H1 (cell line): Measurements from ENCODE around the gene CHMP6. TPM values are rescaled to one million over a fixed set of nuclear protein-coding genes. Genes with fewer than 3 reads are reported as not detected.

Source experiments
- CHD1 ChIP-seq: IDR thresholded peaks from 2 replicates; pipeline ENCODE4 v1.6.1; 2012; ENCODE audit warnings: low read depth, low read length, improper control_type of control experiment
- HDAC2 ChIP-seq, 2 experiments: fragments of 300-600 bp in 1 of 2; sonication (generic) in 1 of 2; IDR thresholded peaks; 2 replicates each; pipeline ENCODE4 v1.6.1; 2011 to 2012; ENCODE audit warnings: low read depth in 2 of 2, low read length in 2 of 2, mild to moderate bottlenecking in 2 of 2, moderate library complexity in 2 of 2, borderline replicate concordance in 1 of 2, inconsistent platforms in 1 of 2
- polyA plus RNA-seq, 7 experiments: library from polyadenylated mRNA; depleted of rRNA in 3 of 7; stranded (reverse) in 5 of 7; unstranded in 2 of 7; fragments of >200 nt in 5 of 7; fragments of 200-250 nt in 2 of 7; gene quantifications; 1 replicate in 5 of 7; 2 replicates in 1 of 7; 4 replicates in 1 of 7; pipeline versions ENCODE4 v1.2.1 to v1.2.3, GENCODE V29; 2011 to 2013; ENCODE audit warnings: missing spikeins in 2 of 7, mixed read lengths in 2 of 7
- total RNA-seq: library from RNA; stranded (reverse); fragmentation: NEBNext Ultra II Directional; extraction: Animal tissue kit (Norgen Biotek cat#: 25700); gene quantifications from 2 replicates; pipeline ENCODE4 v1.2.1, GENCODE V29; 2021

The CHMP6 gene
- total and polyA plus RNA-seq, 2 of the 8 experiments (the other 6 are each of a cell fraction or from before 2014, with no cell fraction given), result 15.7 to 24.3 TPM

GRCh38 chr17:80997424-80998117 lies 5.9 kb downstream of the CHMP6 start (continued):
- TF ChIP-seq CHD1 (no peak), HDAC2 (IDR thresholded peaks at IDR 0.05; ENCODE audit: borderline replicate concordance in 1 of 2, low read depth in 2 of 2, low read length in 2 of 2) (no peak)
